ENCODE measurements around the gene ZBTB42. TPM values are rescaled to one million over a fixed set of nuclear protein-coding genes. Genes with fewer than 3 reads are reported as not detected.
A peak's percentile ranks its signal among the peaks of the same experiment; 100 is the strongest.

The ZBTB42 gene
- total RNA-seq, 2 experiments from 2014 or later = 1.3 TPM

- intact Hi-C loops (cut with micrococcal nuclease) = loop anchor here (5.0 kb wide), 1 partner anchor 314 kb away; the partner anchor contains the start of gene GPR132
- ChIA-PET POLR2A (interaction anchor here (0.5 to 1.7 kb wide), 10 partner anchors 10 to 1033 kb away, joined by 3 to 12 read pairs (median 4); partner anchors contain the start of genes INF2 and ZBTB42), CTCF (interaction anchor here (1.1 to 3.3 kb wide), 5 partner anchors 9 to 73 kb away, joined by 4 to 21 read pairs (median 14); partner anchors contain the start of gene ADSS1)
- DNase-seq (no peak), ATAC-seq (no peak)
- Mint-ChIP-seq H3K9me3 (no peaks in the 10 kb centered on the region), H3K4me3 (peak overlapping the region; percentile 86), H3K36me3 (ENCODE audit: low read depth) (peaks cover 29% of the 10 kb centered on the region), H3K27ac (peak overlapping the region; percentile 80), H3K4me1 (ENCODE audit: low read depth) (peaks cover 39% of the 10 kb centered on the region), H3K27me3 (no peaks in the 10 kb centered on the region)
- TF ChIP-seq, protein P1, sequence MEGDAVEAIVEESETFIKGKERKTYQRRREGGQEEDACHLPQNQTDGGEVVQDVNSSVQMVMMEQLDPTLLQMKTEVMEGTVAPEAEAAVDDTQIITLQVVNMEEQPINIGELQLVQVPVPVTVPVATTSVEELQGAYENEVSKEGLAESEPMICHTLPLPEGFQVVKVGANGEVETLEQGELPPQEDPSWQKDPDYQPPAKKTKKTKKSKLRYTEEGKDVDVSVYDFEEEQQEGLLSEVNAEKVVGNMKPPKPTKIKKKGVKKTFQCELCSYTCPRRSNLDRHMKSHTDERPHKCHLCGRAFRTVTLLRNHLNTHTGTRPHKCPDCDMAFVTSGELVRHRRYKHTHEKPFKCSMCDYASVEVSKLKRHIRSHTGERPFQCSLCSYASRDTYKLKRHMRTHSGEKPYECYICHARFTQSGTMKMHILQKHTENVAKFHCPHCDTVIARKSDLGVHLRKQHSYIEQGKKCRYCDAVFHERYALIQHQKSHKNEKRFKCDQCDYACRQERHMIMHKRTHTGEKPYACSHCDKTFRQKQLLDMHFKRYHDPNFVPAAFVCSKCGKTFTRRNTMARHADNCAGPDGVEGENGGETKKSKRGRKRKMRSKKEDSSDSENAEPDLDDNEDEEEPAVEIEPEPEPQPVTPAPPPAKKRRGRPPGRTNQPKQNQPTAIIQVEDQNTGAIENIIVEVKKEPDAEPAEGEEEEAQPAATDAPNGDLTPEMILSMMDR (IDR thresholded peaks at IDR 0.05) = no peak
Observed at GRCh38 chr14:104753528-104754212, 47.2 kb upstream of the ZBTB42 start.

- H3K36me3 Mint-ChIP-seq (ENCODE audit: low read depth) = peaks cover 29% of the 10 kb centered on the region
- H3K4me3 Mint-ChIP-seq = peak overlapping the region; percentile 86
- POLR2A ChIA-PET = interaction anchor here (0.6 to 1.6 kb wide), 7 partner anchors 10 to 731 kb away, joined by 3 to 5 read pairs (median 4); partner anchors contain the start of gene ZBTB42
- peak overlapping the region; percentile 80 for H3K27ac Mint-ChIP-seq
- DNase-seq = no peak
- H3K4me1 Mint-ChIP-seq (ENCODE audit: low read depth) = peaks cover 39% of the 10 kb centered on the region
- TF ChIP-seq, protein P1 (IDR thresholded peaks at IDR 0.05) = no peak
- intact Hi-C loops (cut with micrococcal nuclease) = loop anchor here (5.0 kb wide), 1 partner anchor 313 kb away; the partner anchor contains the start of gene GPR132
- H3K9me3 Mint-ChIP-seq = no peaks in the 10 kb centered on the region
- ATAC-seq = no peak
- CTCF ChIA-PET = interaction anchor here (0.8 to 3.3 kb wide), 4 partner anchors 12 to 30 kb away, joined by 5 to 21 read pairs (median 12); partner anchors contain the start of gene ADSS1
- H3K27me3 Mint-ChIP-seq = no peaks in the 10 kb centered on the region
Observed at GRCh38 chr14:104754213-104754851, 46.6 kb upstream of the ZBTB42 start.

- TF ChIP-seq, protein P1 (IDR thresholded peaks at IDR 0.05) = no peak
- H3K27ac Mint-ChIP-seq = no peak overlapping the region
- ChIA-PET CTCF (no interaction called here), POLR2A (no interaction called here)
- H3K9me3 Mint-ChIP-seq = no peaks in the 10 kb centered on the region
- H3K36me3 Mint-ChIP-seq (ENCODE audit: low read depth) = peaks cover 36% of the 10 kb centered on the region
- intact Hi-C loops (cut with micrococcal nuclease) = no loop called here
- H3K27me3 Mint-ChIP-seq = no peaks in the 10 kb centered on the region
- H3K4me1 Mint-ChIP-seq (ENCODE audit: low read depth) = peaks cover 39% of the 10 kb centered on the region
- no peak for ATAC-seq
- no peak for DNase-seq
- no peak overlapping the region for H3K4me3 Mint-ChIP-seq
Observed at GRCh38 chr14:104755621-104756020, 45.3 kb upstream of the ZBTB42 start.

DNA sequence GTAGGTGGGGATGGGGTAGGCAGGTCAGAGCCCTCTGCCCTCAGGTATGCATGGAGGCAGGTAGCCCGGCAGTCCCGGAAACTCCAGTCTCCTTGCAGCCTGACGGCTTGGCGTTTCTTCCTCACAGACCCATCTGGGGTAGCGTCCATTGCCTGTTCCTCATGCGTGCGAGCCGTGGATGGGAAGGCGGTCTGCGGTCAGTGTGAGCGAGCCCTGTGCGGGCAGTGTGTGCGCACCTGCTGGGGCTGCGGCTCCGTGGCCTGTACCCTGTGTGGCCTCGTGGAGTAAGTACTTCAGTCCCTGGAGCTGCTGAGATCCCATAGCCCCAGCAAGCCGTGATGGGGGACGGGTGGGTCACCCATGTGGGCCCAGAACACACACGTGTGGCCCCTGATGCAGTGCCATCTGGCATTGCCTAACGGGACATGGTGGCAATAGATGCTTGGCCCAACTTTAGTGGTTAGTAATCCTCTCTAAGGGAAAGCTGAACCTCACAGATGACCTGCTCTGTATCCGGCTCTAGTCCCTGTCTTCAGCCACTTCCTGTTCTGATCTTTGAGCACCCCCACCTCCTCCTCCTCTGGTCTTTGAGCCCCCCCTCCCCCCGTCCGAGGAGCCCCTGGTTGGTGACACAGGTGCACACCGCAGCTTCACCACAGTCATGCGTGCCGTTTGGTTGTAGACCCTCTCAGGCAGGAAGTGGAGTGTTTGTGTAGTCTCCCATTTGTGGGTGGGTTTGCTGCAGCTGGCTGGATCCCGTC lies 44.2 kb upstream of the ZBTB42 start:
- Mint-ChIP-seq H3K4me3 (no peak overlapping the region), H3K9me3 (no peaks in the 10 kb centered on the region), H3K27me3 (no peaks in the 10 kb centered on the region), H3K36me3 (ENCODE audit: low read depth) (peaks cover 42% of the 10 kb centered on the region), H3K4me1 (ENCODE audit: low read depth) (peaks cover 39% of the 10 kb centered on the region), H3K27ac (peak overlapping the region; percentile 88)
- no peak for ATAC-seq
- ChIA-PET CTCF (interaction anchor here (1.0 to 1.9 kb wide), 4 partner anchors 12 to 71 kb away, joined by 4 to 10 read pairs (median 5); no protein-coding TSS in a partner anchor), POLR2A (interaction anchor here (0.8 to 1.1 kb wide), 4 partner anchors 10 to 40 kb away, joined by 3 to 4 read pairs (median 3); no protein-coding TSS in a partner anchor)
- peak; percentile 71 for DNase-seq
- TF ChIP-seq, protein P1 (IDR thresholded peaks at IDR 0.05) = no peak
- intact Hi-C loops (cut with micrococcal nuclease) = no loop called here

Data from activated CD8-positive, alpha-beta T cell treated with anti-CD3 and anti-CD28 coated beads for 36 hours (primary cell).